Endothelial cell of umbilical vein (primary cell): ENCODE measurements around the gene NGFR. TPM values are rescaled to one million over a fixed set of nuclear protein-coding genes. Genes with fewer than 3 reads are reported as not detected.

Experiments used
- BruUV-seq: library from RNA; stranded (reverse); fragments of 400-500 nt; replicated peaks from 2 replicates; lab custom pipeline; 2021; lab: Mats Ljungman, UMichigan
- CTCF ChIA-PET: fragments of 300-600, 350-600 bp; sonication (Branson Sonifier 250); formaldehyde crosslinking; loops from one replicate; lab custom pipeline; 2021; ENCODE audit warnings: antibody characterized with exemption, inconsistent platforms; lab: Charles Lee
- POLR2A ChIA-PET: fragments of 300-600, 350-600 bp; sonication (Branson Sonifier 250); formaldehyde crosslinking; loops from one replicate; lab custom pipeline; 2021; ENCODE audit warnings: antibody characterized with exemption, inconsistent platforms; lab: Charles Lee
- DNase-seq: peaks from one replicate; pipeline ENCODE4 v3.0.0-alpha.2; 2011; ENCODE audit warnings: low read depth, low spot score
- FAIRE-seq: peaks from 2 replicates; lab custom pipeline; 2011; peaks lifted over from hg19 to GRCh38; lab: Jason Lieb, UNC
- H2AFZ ChIP-seq: 2 replicates; pipeline ENCODE4 v1.6.0; 2012; ENCODE audit warnings: low read depth, low read length, control low read depth, inconsistent platforms
- H3K27ac ChIP-seq: 2 replicates; pipeline ENCODE4 v1.5.1; 2011; ENCODE audit warnings: low read depth, mild to moderate bottlenecking, control low read depth, low read length, moderate library complexity; ENCODE audit not compliant: insufficient read depth
- H3K27me3 ChIP-seq, 2 experiments: 2 replicates each; pipeline versions ENCODE4 v1.6.0 to v1.6.1; 2011; ENCODE audit warnings: low read length in 2 of 2, mixed read lengths in 1 of 2; ENCODE audit not compliant: control insufficient read depth in 2 of 2, insufficient read depth in 2 of 2
- H3K36me3 ChIP-seq, 2 experiments: 2 replicates in 1 of 2; 3 replicates in 1 of 2; pipeline ENCODE4 v1.5.1; 2011; ENCODE audit warnings: low read length in 2 of 2, mild to moderate bottlenecking in 1 of 2, moderate library complexity in 1 of 2; ENCODE audit not compliant: control insufficient read depth in 2 of 2, insufficient read depth in 2 of 2; ENCODE audit errors: extremely low read depth in 1 of 2
- H3K4me1 ChIP-seq: 3 replicates; pipeline ENCODE4 v1.5.1; 2011; ENCODE audit warnings: mild to moderate bottlenecking, low read length; ENCODE audit not compliant: control insufficient read depth, insufficient read depth; ENCODE audit errors: extremely low read depth
- H3K4me2 ChIP-seq: 2 replicates; pipeline ENCODE4 v1.6.1; 2011; ENCODE audit warnings: low read length, control low read depth, mixed read lengths; ENCODE audit not compliant: insufficient read depth
- H3K4me3 ChIP-seq, 3 experiments: fragments of 200-600 bp in 1 of 3; sonication (generic), shearing (Covaris generic) in 1 of 3; replicated peaks in 1 of 3; 2 replicates each; pipeline ENCODE4 v1.5.1; 2011 to 2016; ENCODE audit warnings: control low read depth in 3 of 3, low read length in 3 of 3, mild to moderate bottlenecking in 2 of 3, inconsistent platforms in 1 of 3, low read depth in 1 of 3, moderate library complexity in 1 of 3; ENCODE audit not compliant: insufficient read depth in 1 of 3
- H3K79me2 ChIP-seq: 2 replicates; pipeline ENCODE4 v1.6.0; 2012; ENCODE audit warnings: low read length, inconsistent platforms; ENCODE audit not compliant: control insufficient read depth, insufficient read depth
- H3K9ac ChIP-seq: replicated peaks from 2 replicates; pipeline ENCODE3; 2011; ENCODE audit warnings: low read length, control low read depth; ENCODE audit not compliant: insufficient read depth; ENCODE audit errors: extremely low read depth
- H3K9me1 ChIP-seq: replicated peaks from 3 replicates; pipeline ENCODE4 v1.6.0; 2011; ENCODE audit warnings: mild to moderate bottlenecking, low read length; ENCODE audit not compliant: control insufficient read depth, insufficient read depth; ENCODE audit errors: extremely low read depth
- H3K9me3 ChIP-seq: replicated peaks from 2 replicates; pipeline ENCODE4 v1.5.1; 2012; ENCODE audit warnings: low read length, inconsistent platforms; ENCODE audit not compliant: control insufficient read depth, insufficient read depth
- H4K20me1 ChIP-seq: replicated peaks from 2 replicates; pipeline ENCODE3; 2011; ENCODE audit warnings: mild to moderate bottlenecking, low read length; ENCODE audit not compliant: control insufficient read depth, insufficient read depth; ENCODE audit errors: extremely low read depth
- EZH2 ChIP-seq: IDR thresholded peaks from 2 replicates; pipeline ENCODE4 v1.6.1; 2012; ENCODE audit warnings: borderline replicate concordance, low read depth, mild to moderate bottlenecking, moderate library complexity, low read length, inconsistent platforms; ENCODE audit not compliant: severe bottlenecking
- FOS ChIP-seq: IDR thresholded peaks from 2 replicates; pipeline ENCODE4 v1.6.1; 2011; ENCODE audit warnings: mild to moderate bottlenecking, low read length, moderate library complexity, borderline replicate concordance; ENCODE audit not compliant: insufficient read depth
- GATA2 ChIP-seq: IDR thresholded peaks from 2 replicates; pipeline ENCODE4 v1.7.0; 2011; ENCODE audit warnings: low read depth, mild to moderate bottlenecking, moderate library complexity, mixed read lengths, low read length; ENCODE audit not compliant: insufficient read length, insufficient read depth
- JUN ChIP-seq: IDR thresholded peaks from 2 replicates; pipeline ENCODE4 v1.6.1; 2011; ENCODE audit warnings: borderline replicate concordance, low read depth; ENCODE audit not compliant: insufficient read length, insufficient read depth
- MYC ChIP-seq: IDR thresholded peaks from one replicate; pipeline ENCODE4 v1.6.1; 2011; ENCODE audit warnings: mild to moderate bottlenecking, low read depth, low read length
- POLR2A ChIP-seq: IDR thresholded peaks from 2 replicates; pipeline ENCODE4 v1.6.1; 2012; ENCODE audit warnings: low read depth, mild to moderate bottlenecking, control low read depth, low read length
- POLR2AphosphoS5 ChIP-seq: IDR thresholded peaks from 2 replicates; pipeline ENCODE4 v1.6.1; 2012; ENCODE audit warnings: low read depth, mild to moderate bottlenecking, control low read depth, low read length, moderate library complexity; ENCODE audit not compliant: insufficient read depth
- dilution Hi-C: fragments of 300-500 bp; cut with MboI; formaldehyde crosslinking; loops from one replicate; pipeline ENCODE4 v1.15.0; 2019; ENCODE audit warnings: low sequenced_read_pairs; ENCODE audit not compliant: extremely low pct_ligation_motif_present
- intact Hi-C: fragments of 100-400 bp; cut with micrococcal nuclease; formaldehyde crosslinking; loops from one replicate; pipeline ENCODE4 v1.10.0; 2022
- polyA plus RNA-seq, 4 experiments: library from polyadenylated mRNA; depleted of rRNA in 3 of 4; stranded (reverse) in 3 of 4; unstranded in 1 of 4; fragments of >200 nt; gene quantifications; 2 replicates each; pipeline versions ENCODE4 v1.2.1 to v1.2.3, GENCODE V29; 2011 to 2012; ENCODE audit warnings: missing spikeins in 1 of 4
- total RNA-seq: library from RNA; stranded (reverse); gene quantifications from 2 replicates; pipeline ENCODE4 v1.2.3, GENCODE V29; 2021
- TF ChIP-seq, protein P1 (sequence below), 2 donors: IDR thresholded peaks; 1 replicate in 1 of 2; 2 replicates in 1 of 2; pipeline ENCODE4 v1.5.1; 2011; ENCODE audit warnings: low read length in 2 of 2, mild to moderate bottlenecking in 2 of 2, moderate library complexity in 2 of 2, control low read depth in 1 of 2, inconsistent platforms in 1 of 2, low read depth in 1 of 2; ENCODE audit not compliant: insufficient read depth in 1 of 2; ENCODE audit errors: extremely low read depth in 1 of 2
- TF ChIP-seq, protein P2 (sequence below): IDR thresholded peaks from 2 replicates; pipeline ENCODE4 v1.6.1; 2011; ENCODE audit not compliant: insufficient read depth, insufficient read length

Gene NGFR
- total and polyA plus RNA-seq, 2 donors (not counting 3 experiments of a cell fraction or from before 2014, with no cell fraction given), result not detected

DNA sequence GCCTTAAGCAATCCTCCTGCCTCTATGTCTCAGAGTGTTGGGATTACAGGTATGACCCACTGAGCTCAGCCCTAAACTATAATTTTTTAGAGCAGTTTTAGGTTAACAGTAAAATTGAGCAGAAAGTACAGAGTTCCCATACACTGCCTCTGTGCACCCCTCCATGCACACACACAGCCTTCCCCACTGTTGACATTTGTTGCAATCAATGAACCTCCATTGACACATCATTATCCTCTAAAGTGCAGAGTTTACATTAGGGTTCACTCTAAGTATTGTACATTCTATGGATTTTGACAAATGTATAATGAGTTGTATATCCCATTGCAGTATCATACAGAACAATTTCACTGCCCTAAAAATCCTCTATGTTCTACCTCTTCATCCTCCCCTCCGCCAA is 35.0 kb downstream of the NGFR start:
- no TSS peak for BruUV-seq
- no peak for FAIRE-seq

GRCh38 chr17:49543860-49544259 is 48.8 kb downstream of the NGFR start:
- no peak overlapping the region for H2AFZ ChIP-seq
- H3K9me1 ChIP-seq, result no peaks in the 10 kb centered on the region
- POLR2A ChIA-PET, result no interaction called here
- no TSS peak for BruUV-seq
- intact Hi-C loops (no loop called here), dilution Hi-C loops (no loop called here)
- no peak overlapping the region for H3K4me2 ChIP-seq
- no peak for TF ChIP-seq MYC
- TF ChIP-seq FOS, result no peak
- no peak for TF ChIP-seq GATA2
- TF ChIP-seq, protein P1, sequence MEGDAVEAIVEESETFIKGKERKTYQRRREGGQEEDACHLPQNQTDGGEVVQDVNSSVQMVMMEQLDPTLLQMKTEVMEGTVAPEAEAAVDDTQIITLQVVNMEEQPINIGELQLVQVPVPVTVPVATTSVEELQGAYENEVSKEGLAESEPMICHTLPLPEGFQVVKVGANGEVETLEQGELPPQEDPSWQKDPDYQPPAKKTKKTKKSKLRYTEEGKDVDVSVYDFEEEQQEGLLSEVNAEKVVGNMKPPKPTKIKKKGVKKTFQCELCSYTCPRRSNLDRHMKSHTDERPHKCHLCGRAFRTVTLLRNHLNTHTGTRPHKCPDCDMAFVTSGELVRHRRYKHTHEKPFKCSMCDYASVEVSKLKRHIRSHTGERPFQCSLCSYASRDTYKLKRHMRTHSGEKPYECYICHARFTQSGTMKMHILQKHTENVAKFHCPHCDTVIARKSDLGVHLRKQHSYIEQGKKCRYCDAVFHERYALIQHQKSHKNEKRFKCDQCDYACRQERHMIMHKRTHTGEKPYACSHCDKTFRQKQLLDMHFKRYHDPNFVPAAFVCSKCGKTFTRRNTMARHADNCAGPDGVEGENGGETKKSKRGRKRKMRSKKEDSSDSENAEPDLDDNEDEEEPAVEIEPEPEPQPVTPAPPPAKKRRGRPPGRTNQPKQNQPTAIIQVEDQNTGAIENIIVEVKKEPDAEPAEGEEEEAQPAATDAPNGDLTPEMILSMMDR (IDR thresholded peaks at IDR 0.05; ENCODE audit: extremely low read depth in 1 of 2, insufficient read depth in 1 of 2, low read depth in 1 of 2, low read length in 2 of 2), result no peak
- no peak for TF ChIP-seq POLR2A
- TF ChIP-seq POLR2AphosphoS5, result no peak
- TF ChIP-seq EZH2, result no peak
- TF ChIP-seq, protein P2, sequence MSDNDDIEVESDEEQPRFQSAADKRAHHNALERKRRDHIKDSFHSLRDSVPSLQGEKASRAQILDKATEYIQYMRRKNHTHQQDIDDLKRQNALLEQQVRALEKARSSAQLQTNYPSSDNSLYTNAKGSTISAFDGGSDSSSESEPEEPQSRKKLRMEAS, result no peak
- no peak for TF ChIP-seq JUN
- H3K4me3 ChIP-seq, result no peak overlapping the region
- CTCF ChIA-PET, result interaction anchor here (5.4 kb wide), 1 partner anchor 12 kb away, joined by 23 read pairs; no protein-coding TSS in a partner anchor
- no peak for FAIRE-seq
- no peak for DNase-seq
- H3K4me1 ChIP-seq, result no peaks in the 10 kb centered on the region
- H3K27me3 ChIP-seq, result peaks cover 6 to 10% of the 10 kb centered on the region in 2 experiments
- H3K27ac ChIP-seq, result no peak overlapping the region
- no peaks in the 10 kb centered on the region for H3K36me3 ChIP-seq
- H3K79me2 ChIP-seq, result no peaks in the 10 kb centered on the region
- no peaks in the 10 kb centered on the region for H3K9me3 ChIP-seq
- no peak overlapping the region for H3K9ac ChIP-seq
- H4K20me1 ChIP-seq, result no peaks in the 10 kb centered on the region

More for the DNA sequence above, 35.0 kb downstream of the NGFR start:
- no peak overlapping the region for H3K4me3 ChIP-seq
- no peaks in the 10 kb centered on the region for H3K9me1 ChIP-seq
- H3K9ac ChIP-seq, result no peak overlapping the region
- no peaks in the 10 kb centered on the region for H3K9me3 ChIP-seq
- dilution Hi-C loops (no loop called here), intact Hi-C loops (no loop called here)
- ChIA-PET POLR2A (no interaction called here), CTCF (interaction anchor here (1.5 kb wide), 1 partner anchor 26 kb away, joined by 5 read pairs; no protein-coding TSS in a partner anchor)
- no peaks in the 10 kb centered on the region for H3K4me1 ChIP-seq
- H4K20me1 ChIP-seq, result no peaks in the 10 kb centered on the region
- H3K36me3 ChIP-seq, result no peaks in the 10 kb centered on the region
- no peak for DNase-seq
- no peak overlapping the region for H3K27ac ChIP-seq
- peaks cover 3 to 13% of the 10 kb centered on the region in 2 experiments for H3K27me3 ChIP-seq
- H2AFZ ChIP-seq, result no peak overlapping the region
- no peaks in the 10 kb centered on the region for H3K79me2 ChIP-seq
- TF ChIP-seq MYC (no peak), GATA2 (no peak), POLR2AphosphoS5 (no peak), JUN (no peak), FOS (no peak), POLR2A (no peak)
- H3K4me2 ChIP-seq, result no peak overlapping the region
